ENCODE results near the gene ZNF483. TPM values are rescaled to one million over a fixed set of nuclear protein-coding genes. Genes with fewer than 3 reads are reported as not detected.
"Not testable (repeated sequence)": the region's sequence is repeated elsewhere in the genome, so short reads cannot be mapped to it uniquely, and the experiment has no call there.

Gene ZNF483
- total RNA-seq, 1 donor from 2014 or later = 20.3 TPM

DNA sequence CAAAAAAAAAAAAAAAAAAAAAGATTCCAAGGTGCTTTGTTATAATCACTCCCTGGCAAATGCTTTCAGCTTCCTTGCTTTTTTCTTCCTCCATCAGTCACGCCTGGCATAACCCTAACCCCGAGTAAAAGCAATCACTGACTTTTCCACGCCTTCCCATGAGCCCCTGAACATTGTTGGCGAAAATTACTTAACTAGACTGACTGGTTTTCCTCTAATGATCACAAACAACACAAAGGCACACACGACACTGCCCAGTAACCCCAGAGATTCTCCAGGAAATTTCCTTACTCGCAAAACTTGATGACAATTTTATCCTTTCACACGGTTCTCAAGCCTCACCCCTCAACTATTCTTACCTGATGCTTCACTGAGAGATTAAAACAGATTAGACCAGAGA lies 85.9 kb downstream of the ZNF483 start:
- H3K9me3 Mint-ChIP-seq (ENCODE audit: low read depth) = no peaks in the 10 kb centered on the region
- H3K27ac Mint-ChIP-seq = peak overlapping the region; percentile 51
- DNase-seq (ENCODE audit: low spot score, unreplicated experiment) = no peak
- H3K27me3 Mint-ChIP-seq = peaks cover 13% of the 10 kb centered on the region
- peaks cover 4% of the 10 kb centered on the region for H3K4me1 Mint-ChIP-seq (ENCODE audit: low read depth)
- no peak overlapping the region for H3K4me3 Mint-ChIP-seq (ENCODE audit: low read depth)
- no peaks in the 10 kb centered on the region for H3K36me3 Mint-ChIP-seq (ENCODE audit: insufficient read depth)
- TF ChIP-seq, protein P1, sequence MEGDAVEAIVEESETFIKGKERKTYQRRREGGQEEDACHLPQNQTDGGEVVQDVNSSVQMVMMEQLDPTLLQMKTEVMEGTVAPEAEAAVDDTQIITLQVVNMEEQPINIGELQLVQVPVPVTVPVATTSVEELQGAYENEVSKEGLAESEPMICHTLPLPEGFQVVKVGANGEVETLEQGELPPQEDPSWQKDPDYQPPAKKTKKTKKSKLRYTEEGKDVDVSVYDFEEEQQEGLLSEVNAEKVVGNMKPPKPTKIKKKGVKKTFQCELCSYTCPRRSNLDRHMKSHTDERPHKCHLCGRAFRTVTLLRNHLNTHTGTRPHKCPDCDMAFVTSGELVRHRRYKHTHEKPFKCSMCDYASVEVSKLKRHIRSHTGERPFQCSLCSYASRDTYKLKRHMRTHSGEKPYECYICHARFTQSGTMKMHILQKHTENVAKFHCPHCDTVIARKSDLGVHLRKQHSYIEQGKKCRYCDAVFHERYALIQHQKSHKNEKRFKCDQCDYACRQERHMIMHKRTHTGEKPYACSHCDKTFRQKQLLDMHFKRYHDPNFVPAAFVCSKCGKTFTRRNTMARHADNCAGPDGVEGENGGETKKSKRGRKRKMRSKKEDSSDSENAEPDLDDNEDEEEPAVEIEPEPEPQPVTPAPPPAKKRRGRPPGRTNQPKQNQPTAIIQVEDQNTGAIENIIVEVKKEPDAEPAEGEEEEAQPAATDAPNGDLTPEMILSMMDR (IDR thresholded peaks at IDR 0.05; ENCODE audit: unreplicated experiment) = no peak

DNA sequence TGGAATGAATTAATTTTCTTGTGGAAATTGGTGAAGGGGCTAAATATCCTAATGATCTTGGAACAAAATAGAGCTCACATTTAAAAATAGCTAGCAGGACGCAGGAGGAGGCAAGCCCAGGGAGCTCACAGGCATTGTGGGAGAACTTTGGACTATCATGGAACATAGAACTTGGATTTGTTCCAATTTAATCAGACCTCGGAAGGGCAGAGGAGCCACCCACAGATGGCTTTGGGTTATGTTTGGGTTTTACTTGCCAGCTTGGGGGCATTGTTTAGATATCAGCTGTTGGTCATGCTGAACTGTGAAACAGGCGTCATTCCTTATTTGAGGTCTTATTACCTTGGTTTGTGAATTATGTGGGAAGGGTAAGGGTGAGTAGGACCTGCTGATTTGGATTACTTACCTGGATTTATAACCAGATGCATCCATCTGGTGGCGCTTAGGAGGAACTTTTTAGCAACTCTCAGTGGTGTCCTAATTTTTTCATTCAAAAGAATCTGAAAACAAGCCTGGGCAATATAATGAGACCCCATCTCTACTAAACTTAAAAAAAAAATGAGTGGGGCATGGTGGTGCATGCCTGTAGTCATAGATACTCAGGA lies 88.6 kb downstream of the ZNF483 start:
- DNase-seq (ENCODE audit: low spot score, unreplicated experiment) = no peak
- Mint-ChIP-seq H3K27ac (no peak overlapping the region), H3K36me3 (ENCODE audit: insufficient read depth) (no peaks in the 10 kb centered on the region), H3K4me3 (ENCODE audit: low read depth) (no peak overlapping the region), H3K27me3 (peaks cover 13% of the 10 kb centered on the region), H3K4me1 (ENCODE audit: low read depth) (peaks cover 4% of the 10 kb centered on the region), H3K9me3 (ENCODE audit: low read depth) (no peaks in the 10 kb centered on the region)
- TF ChIP-seq, protein P1 (IDR thresholded peaks at IDR 0.05; ENCODE audit: unreplicated experiment) = no peak

DNA sequence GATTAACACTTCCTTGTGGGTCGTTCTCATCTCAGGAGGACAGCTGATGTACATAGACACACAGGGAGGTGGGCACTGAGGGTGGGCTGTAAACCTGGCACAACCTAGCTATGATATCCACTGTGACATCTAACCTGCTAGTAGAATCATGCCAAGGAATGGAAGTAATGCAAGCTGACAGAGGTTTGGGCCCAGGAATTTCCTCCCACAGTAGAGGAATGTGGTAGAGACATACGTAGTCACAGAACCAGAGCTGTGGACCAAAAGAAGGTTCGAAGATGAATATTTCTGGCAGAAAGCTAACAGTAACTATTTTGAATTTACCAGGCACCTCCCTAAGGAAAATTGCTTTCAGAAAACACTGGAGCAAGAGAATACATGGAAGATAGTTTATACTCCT lies 90.9 kb downstream of the ZNF483 start:
- TF ChIP-seq, protein P1 (IDR thresholded peaks at IDR 0.05; ENCODE audit: unreplicated experiment) = no peak
- Mint-ChIP-seq H3K27ac (no peak overlapping the region), H3K4me3 (ENCODE audit: low read depth) (no peak overlapping the region), H3K27me3 (peaks cover 4% of the 10 kb centered on the region), H3K4me1 (ENCODE audit: low read depth) (peaks cover 2% of the 10 kb centered on the region), H3K36me3 (ENCODE audit: insufficient read depth) (no peaks in the 10 kb centered on the region), H3K9me3 (ENCODE audit: low read depth) (no peaks in the 10 kb centered on the region)
- DNase-seq (ENCODE audit: low spot score, unreplicated experiment) = no peak

DNA sequence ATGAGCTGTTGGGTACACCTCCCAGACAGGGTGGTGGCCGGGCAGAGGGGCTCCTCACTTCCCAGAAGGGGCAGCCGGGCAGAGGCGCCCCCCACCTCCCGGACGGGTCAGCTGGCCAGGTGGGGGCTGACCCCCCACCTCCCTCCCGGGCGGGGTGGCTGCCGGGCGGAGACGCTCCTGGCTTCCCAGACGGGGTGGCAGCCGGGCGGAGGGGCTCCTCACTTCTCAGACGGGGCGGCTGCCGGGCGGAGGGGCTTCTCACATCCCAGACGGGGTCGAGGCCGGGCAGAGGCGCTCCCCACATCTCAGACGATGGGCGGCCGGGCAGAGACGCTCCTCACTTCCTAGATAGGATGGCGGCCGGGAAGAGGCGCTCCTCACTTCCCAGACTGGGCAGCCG lies 92.4 kb downstream of the ZNF483 start:
- H3K36me3 Mint-ChIP-seq (ENCODE audit: insufficient read depth); H3K4me3 Mint-ChIP-seq (ENCODE audit: low read depth): not testable (repeated sequence)

DNA sequence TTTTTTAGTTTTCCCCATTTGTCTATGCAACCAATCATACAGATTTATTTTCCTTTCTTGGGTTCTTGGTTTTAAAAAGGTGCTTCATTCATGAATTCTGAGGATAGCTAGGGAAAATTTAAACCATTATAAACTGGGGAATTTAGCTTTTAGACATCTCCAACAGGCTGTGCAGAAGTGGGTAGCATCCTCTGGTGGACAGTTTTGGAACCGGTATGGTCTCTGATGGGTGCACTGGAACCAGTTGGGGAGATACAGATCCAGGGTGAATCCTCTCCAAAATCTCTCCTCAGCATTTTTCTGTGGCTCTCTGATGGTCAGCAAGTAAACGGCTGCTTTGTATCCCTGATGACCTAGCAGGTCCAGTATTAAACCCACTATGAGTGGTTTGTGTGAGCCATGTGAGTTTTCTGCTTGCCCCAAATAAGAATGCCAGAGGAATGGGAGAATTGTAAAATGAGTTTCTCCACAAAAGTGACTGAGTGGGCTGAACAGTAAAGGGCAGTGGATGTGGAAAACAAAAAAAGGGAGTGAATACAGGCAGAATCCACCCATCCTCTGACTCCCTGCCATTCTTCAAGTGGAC lies 97.0 kb downstream of the ZNF483 start:
- Mint-ChIP-seq H3K27me3 (no peaks in the 10 kb centered on the region), H3K4me3 (ENCODE audit: low read depth) (no peak overlapping the region), H3K9me3 (ENCODE audit: low read depth) (no peaks in the 10 kb centered on the region), H3K4me1 (ENCODE audit: low read depth) (no peaks in the 10 kb centered on the region), H3K27ac (no peak overlapping the region), H3K36me3 (ENCODE audit: insufficient read depth) (no peaks in the 10 kb centered on the region)
- TF ChIP-seq, protein P1 (IDR thresholded peaks at IDR 0.05; ENCODE audit: unreplicated experiment) = peak; percentile 58
- no peak for DNase-seq (ENCODE audit: low spot score, unreplicated experiment)

More for the DNA sequence above, 92.4 kb downstream of the ZNF483 start:
- H3K27me3 Mint-ChIP-seq; DNase-seq (ENCODE audit: low spot score, unreplicated experiment); H3K9me3 Mint-ChIP-seq (ENCODE audit: low read depth); H3K4me1 Mint-ChIP-seq (ENCODE audit: low read depth); H3K27ac Mint-ChIP-seq: not testable (repeated sequence)

DNA sequence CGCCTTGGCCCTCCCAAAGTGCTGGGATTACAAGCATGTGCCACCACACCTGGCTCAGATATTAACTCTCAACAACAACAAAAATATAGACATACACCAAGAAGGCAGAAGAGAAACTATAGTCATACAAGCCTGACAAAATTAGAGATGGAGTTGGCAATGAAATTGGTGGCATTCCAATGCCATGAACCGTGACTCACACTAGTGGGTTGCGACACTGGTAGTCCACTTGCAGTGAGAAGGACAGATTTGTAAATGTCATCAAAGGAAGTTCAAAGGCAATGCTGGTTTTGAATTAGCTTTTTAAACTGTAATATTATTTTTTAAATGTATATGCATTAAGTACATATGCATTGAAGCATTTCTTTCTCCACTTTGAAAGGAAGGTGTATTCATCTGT lies 97.6 kb downstream of the ZNF483 start:
- no peaks in the 10 kb centered on the region for H3K9me3 Mint-ChIP-seq (ENCODE audit: low read depth)
- no peak for DNase-seq (ENCODE audit: low spot score, unreplicated experiment)
- no peak overlapping the region for H3K27ac Mint-ChIP-seq
- no peak overlapping the region for H3K4me3 Mint-ChIP-seq (ENCODE audit: low read depth)
- H3K36me3 Mint-ChIP-seq (ENCODE audit: insufficient read depth) = no peaks in the 10 kb centered on the region
- TF ChIP-seq, protein P1 (IDR thresholded peaks at IDR 0.05; ENCODE audit: unreplicated experiment) = no peak
- H3K27me3 Mint-ChIP-seq = no peaks in the 10 kb centered on the region
- no peaks in the 10 kb centered on the region for H3K4me1 Mint-ChIP-seq (ENCODE audit: low read depth)
